Esophagus muscularis mucosa (tissue), 4 donors: Measurements from ENCODE around the gene DNAJC6. TPM values are rescaled to one million over a fixed set of nuclear protein-coding genes. Genes with fewer than 3 reads are reported as not detected.

Source experiments
- DNase-seq: peaks from one replicate; pipeline ENCODE4 v3.0.0-alpha.2; 2017; ENCODE audit errors: extremely low spot score
- H3K27ac ChIP-seq, 4 donors: fragments of 200-600 bp; sonication (generic); replicated peaks in 1 of 4; 1 replicate in 3 of 4; 2 replicates in 1 of 4; pipeline ENCODE4 v1.5.1; 2016 to 2019; ENCODE audit warnings: mild to moderate bottlenecking in 1 of 4
- H3K27me3 ChIP-seq, 4 donors: fragments of 200-600 bp; sonication (generic); one replicate each; pipeline versions ENCODE4 v1.5.1 to v1.6.0; 2016 to 2019
- H3K36me3 ChIP-seq, 4 donors: fragments of 200-600 bp; sonication (generic); one replicate each; pipeline ENCODE4 v1.5.1; 2016 to 2019
- H3K4me1 ChIP-seq, 4 donors: fragments of 200-600 bp; sonication (generic); one replicate each; pipeline ENCODE4 v1.5.1; 2016 to 2019
- H3K4me3 ChIP-seq, 4 donors: fragments of 200-600 bp; sonication (generic); 1 replicate in 2 of 4; 2 replicates in 2 of 4; pipeline ENCODE4 v1.5.1; 2016 to 2019; ENCODE audit warnings: mild to moderate bottlenecking in 4 of 4, moderate library complexity in 1 of 4
- H3K9me3 ChIP-seq, 4 donors: fragments of 200-600 bp; sonication (generic); 1 replicate in 3 of 4; 2 replicates in 1 of 4; pipeline ENCODE4 v1.5.1; 2016 to 2019
- EP300 ChIP-seq: sonication (generic); formaldehyde crosslinking; IDR thresholded peaks from one replicate; pipeline ENCODE4 v1.6.1; 2017; ENCODE audit warnings: antibody characterized with exemption
- POLR2A ChIP-seq: fragments of 450-650 bp; IDR thresholded peaks from one replicate; pipeline ENCODE4 v1.6.1; 2017; ENCODE audit warnings: antibody characterized with exemption, moderate library complexity, mild to moderate bottlenecking, low read depth
- POLR2AphosphoS5 ChIP-seq, 2 donors: sonication (generic); formaldehyde crosslinking; IDR thresholded peaks; one replicate each; pipeline ENCODE4 v1.6.1; 2017; ENCODE audit warnings: antibody characterized with exemption in 2 of 2
- WGBS: methylation state at CpG from one replicate; pipeline ENCODE4 v1.1.5; 2018; 5-methylcytosine and 5-hydroxymethylcytosine counted together
- intact Hi-C: fragments of 100-400 bp; cut with DNase I; formaldehyde crosslinking; loops from one replicate; pipeline ENCODE4 v1.15.1; 2023
- total RNA-seq, 4 donors: library from RNA; depleted of rRNA; stranded (reverse); fragments of >200 nt; gene quantifications; one replicate each; pipeline versions ENCODE4 v1.1.0 to v1.2.1, GENCODE V29; 2016
- TF ChIP-seq, protein P1 (sequence below), 3 experiments: fragments of 200-600 bp in 2 of 3; fragments of 450-650 bp in 1 of 3; sonication (generic) in 2 of 3; IDR thresholded peaks; one replicate each; pipeline ENCODE4 v1.5.1; 2017 to 2019; ENCODE audit warnings: antibody characterized with exemption in 3 of 3, mild to moderate bottlenecking in 2 of 3, moderate library complexity in 1 of 3

Gene DNAJC6
- total RNA-seq, 4 donors from 2014 or later = 3.7 to 8.3 (median 4.4) TPM

DNA sequence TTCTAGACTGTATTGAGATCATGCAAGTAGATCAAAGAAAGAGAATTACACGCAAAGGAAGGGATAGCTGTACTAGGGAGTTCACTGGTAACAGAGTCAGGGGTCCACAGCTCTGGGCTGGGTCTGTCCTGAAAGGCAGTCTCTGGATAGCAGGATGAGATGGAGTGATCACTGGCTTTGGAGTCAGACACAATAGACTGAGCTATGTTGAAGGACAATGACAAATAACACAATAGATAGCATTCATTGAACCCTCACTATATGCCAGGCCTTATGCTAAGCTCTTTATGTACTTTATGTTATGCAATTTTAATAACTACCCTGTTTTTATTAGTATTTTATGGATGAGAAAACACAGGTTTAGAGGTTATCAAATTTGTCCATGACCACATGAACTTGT is 10.0 kb upstream of the DNAJC6 start:
- WGBS = 0% methylated on average over 1 of the region's 1 CpG
- no peak for TF ChIP-seq EP300
- TF ChIP-seq POLR2AphosphoS5 (IDR thresholded peaks at IDR 0.05) = no peak
- no peak for TF ChIP-seq POLR2A
- no peak for DNase-seq
- Histone ChIP-seq H3K4me1 (no peaks in the 10 kb centered on the region), H3K27ac (no peak overlapping the region), H3K9me3 (no peaks in the 10 kb centered on the region), H3K36me3 (no peaks in the 10 kb centered on the region), H3K27me3 (no peaks in the 10 kb centered on the region), H3K4me3 (no peak overlapping the region)
- intact Hi-C loops = no loop called here

DNA sequence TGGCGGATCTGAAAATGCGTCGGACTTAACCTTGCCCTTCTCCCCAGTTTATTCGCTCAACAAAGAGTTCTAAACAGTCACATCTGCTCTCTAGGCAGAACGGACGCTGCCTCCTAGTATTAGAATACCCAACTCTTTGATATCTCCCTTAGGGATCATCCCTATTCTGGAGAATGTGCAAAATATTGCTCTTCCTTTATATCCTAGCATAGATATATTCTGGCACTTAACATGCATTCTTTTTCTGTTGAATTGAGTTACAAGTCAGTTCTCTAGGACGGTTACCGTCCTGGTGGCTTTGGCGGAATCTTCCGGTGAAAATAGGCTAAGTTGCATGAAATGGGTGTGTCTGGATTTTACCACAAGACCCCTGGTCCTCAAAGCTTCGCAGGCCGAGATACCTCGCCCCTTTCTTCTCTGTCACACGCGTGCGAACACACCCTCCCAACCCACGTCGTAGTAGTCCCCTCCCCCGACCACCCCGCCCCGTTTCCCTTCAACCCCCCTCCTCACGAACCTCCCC is 501 bp upstream of the DNAJC6 start:
- 13% methylated on average over 22 of the region's 22 CpGs for WGBS
- intact Hi-C loops = no loop called here
- Histone ChIP-seq H3K27me3 (peaks cover 0 to 62% (median 7%) of the 10 kb centered on the region in 4 donors), H3K4me3 (peak overlapping the region; percentile 41 to 57 (median 48)), H3K4me1 (peaks cover 15 to 19% (median 17%) of the 10 kb centered on the region in 4 donors), H3K9me3 (no peaks in the 10 kb centered on the region), H3K36me3 (no peaks in the 10 kb centered on the region), H3K27ac (peak overlapping the region in 1 of 4 donors; percentile 15)
- peak; percentile 55 for DNase-seq
- TF ChIP-seq POLR2AphosphoS5 (IDR thresholded peaks at IDR 0.05) = no peak
- no peak for TF ChIP-seq POLR2A
- TF ChIP-seq EP300 = no peak
- TF ChIP-seq, protein P1, sequence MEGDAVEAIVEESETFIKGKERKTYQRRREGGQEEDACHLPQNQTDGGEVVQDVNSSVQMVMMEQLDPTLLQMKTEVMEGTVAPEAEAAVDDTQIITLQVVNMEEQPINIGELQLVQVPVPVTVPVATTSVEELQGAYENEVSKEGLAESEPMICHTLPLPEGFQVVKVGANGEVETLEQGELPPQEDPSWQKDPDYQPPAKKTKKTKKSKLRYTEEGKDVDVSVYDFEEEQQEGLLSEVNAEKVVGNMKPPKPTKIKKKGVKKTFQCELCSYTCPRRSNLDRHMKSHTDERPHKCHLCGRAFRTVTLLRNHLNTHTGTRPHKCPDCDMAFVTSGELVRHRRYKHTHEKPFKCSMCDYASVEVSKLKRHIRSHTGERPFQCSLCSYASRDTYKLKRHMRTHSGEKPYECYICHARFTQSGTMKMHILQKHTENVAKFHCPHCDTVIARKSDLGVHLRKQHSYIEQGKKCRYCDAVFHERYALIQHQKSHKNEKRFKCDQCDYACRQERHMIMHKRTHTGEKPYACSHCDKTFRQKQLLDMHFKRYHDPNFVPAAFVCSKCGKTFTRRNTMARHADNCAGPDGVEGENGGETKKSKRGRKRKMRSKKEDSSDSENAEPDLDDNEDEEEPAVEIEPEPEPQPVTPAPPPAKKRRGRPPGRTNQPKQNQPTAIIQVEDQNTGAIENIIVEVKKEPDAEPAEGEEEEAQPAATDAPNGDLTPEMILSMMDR (IDR thresholded peaks at IDR 0.05) = no peak

DNA sequence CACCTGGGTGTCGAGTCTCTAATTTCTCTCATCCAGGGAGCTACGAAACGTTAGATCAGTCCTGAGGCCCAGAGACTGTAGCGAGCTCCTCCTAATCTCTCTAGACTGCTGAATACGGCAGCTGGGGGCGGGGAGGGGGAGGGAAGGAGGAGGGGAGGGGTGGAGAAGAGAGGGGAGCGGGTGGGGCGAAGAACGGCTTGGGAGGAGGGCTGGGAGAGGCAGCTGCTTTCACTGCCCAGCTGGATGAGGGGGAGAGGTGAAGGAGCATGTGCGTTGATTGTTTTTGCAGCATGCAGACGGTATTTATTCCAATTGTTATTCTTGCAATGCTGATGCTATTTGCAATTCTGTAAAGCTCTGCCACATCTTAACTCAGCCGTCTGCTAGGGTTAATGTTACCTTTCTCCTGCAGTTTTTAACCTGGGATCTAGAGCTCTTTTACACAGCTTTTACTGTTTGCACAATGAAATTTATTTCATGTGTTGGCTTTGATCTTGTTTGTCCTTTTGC is 790 bp downstream of the DNAJC6 start:
- H3K27me3 ChIP-seq = peaks cover 0 to 62% (median 7%) of the 10 kb centered on the region in 4 donors
- peak; percentile 8 for DNase-seq
- H3K4me3 ChIP-seq = peak overlapping the region; percentile 41 to 57 (median 48)
- H3K9me3 ChIP-seq = no peaks in the 10 kb centered on the region
- TF ChIP-seq, protein P1 (IDR thresholded peaks at IDR 0.05) = no peak
- TF ChIP-seq POLR2AphosphoS5 (IDR thresholded peaks at IDR 0.05) = no peak
- no peak for TF ChIP-seq POLR2A
- TF ChIP-seq EP300 = no peak
- peaks cover 15 to 19% (median 17%) of the 10 kb centered on the region in 4 donors for H3K4me1 ChIP-seq
- H3K27ac ChIP-seq = no peak overlapping the region
- intact Hi-C loops = no loop called here
- WGBS = 4% methylated on average over 11 of the region's 12 CpGs
- no peaks in the 10 kb centered on the region for H3K36me3 ChIP-seq

DNA sequence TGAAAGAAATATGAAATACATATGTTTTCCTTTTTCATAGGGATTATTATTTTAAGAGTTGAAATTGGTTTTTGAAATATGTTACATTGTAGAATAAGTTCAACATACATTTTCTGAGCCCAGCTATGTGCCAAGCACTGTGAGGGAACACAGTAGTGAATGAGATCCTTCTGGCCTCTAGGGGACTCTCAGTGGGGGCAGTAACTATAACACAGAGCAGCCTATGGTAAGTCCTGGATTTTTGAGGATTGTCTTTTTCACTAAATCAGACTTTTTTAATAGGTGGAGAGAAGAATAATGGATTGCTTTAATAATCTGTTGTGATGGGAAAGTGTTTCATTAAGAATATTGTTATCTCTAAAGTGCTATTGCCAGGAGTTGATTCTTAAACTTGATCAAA is 2.4 kb downstream of the DNAJC6 start:
- peaks cover 0 to 56% (median 7%) of the 10 kb centered on the region in 4 donors for H3K27me3 ChIP-seq
- H3K27ac ChIP-seq = no peak overlapping the region
- no peak overlapping the region for H3K4me3 ChIP-seq
- no peaks in the 10 kb centered on the region for H3K9me3 ChIP-seq
- H3K36me3 ChIP-seq = no peaks in the 10 kb centered on the region
- peaks cover 15 to 19% (median 17%) of the 10 kb centered on the region in 4 donors for H3K4me1 ChIP-seq
- TF ChIP-seq EP300 = no peak
- TF ChIP-seq POLR2A = no peak
- no peak for TF ChIP-seq POLR2AphosphoS5 (IDR thresholded peaks at IDR 0.05)
- TF ChIP-seq, protein P1 (IDR thresholded peaks at IDR 0.05) = no peak
- DNase-seq = peak; percentile 47
- intact Hi-C loops = no loop called here

DNA sequence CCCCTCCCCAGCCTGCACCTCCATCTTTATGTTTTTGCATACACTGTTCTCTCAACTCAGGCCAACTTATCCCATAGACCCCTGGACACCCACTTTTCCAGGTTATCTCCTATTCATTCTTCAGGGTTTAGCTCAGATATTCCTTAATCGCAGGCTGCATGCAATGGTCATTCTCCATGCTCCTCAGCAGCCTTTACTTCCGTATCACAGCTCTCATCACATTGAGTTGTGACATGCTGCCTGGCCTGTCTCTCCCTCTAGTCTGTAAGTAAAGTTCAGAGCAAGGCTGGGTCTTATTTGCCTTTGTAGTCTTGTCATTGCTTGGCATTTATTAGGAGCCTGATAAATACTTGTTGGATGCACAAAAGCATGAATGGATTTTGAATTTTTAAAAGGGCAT is 6.9 kb downstream of the DNAJC6 start:
- 86% methylated on average over 2 of the region's 2 CpGs for WGBS
- peaks cover 0 to 7% (median 2%) of the 10 kb centered on the region in 4 donors for H3K9me3 ChIP-seq
- TF ChIP-seq EP300 (no peak), POLR2A (no peak), POLR2AphosphoS5 (IDR thresholded peaks at IDR 0.05) (no peak)
- TF ChIP-seq, protein P1 (IDR thresholded peaks at IDR 0.05) = no peak
- H3K27me3 ChIP-seq = peaks cover 0 to 20% (median 0%) of the 10 kb centered on the region in 4 donors
- H3K4me1 ChIP-seq = no peaks in the 10 kb centered on the region
- no peak for DNase-seq
- no peaks in the 10 kb centered on the region for H3K36me3 ChIP-seq
- no peak overlapping the region for H3K4me3 ChIP-seq
- intact Hi-C loops = no loop called here
- H3K27ac ChIP-seq = no peak overlapping the region
